ENCODE results near the gene BCR. TPM values are rescaled to one million over a fixed set of nuclear protein-coding genes. Genes with fewer than 3 reads are reported as not detected.

BCR gene
- polyA plus RNA-seq, 4 donors, result 49.3 to 63.8 (median 61.8) TPM

- no peak for DNase-seq (ENCODE audit: low read depth in 4 of 4, low spot score in 2 of 4)
Measured at GRCh38 chr22:23241562-23242472, 61.5 kb downstream of the BCR start.

DNA sequence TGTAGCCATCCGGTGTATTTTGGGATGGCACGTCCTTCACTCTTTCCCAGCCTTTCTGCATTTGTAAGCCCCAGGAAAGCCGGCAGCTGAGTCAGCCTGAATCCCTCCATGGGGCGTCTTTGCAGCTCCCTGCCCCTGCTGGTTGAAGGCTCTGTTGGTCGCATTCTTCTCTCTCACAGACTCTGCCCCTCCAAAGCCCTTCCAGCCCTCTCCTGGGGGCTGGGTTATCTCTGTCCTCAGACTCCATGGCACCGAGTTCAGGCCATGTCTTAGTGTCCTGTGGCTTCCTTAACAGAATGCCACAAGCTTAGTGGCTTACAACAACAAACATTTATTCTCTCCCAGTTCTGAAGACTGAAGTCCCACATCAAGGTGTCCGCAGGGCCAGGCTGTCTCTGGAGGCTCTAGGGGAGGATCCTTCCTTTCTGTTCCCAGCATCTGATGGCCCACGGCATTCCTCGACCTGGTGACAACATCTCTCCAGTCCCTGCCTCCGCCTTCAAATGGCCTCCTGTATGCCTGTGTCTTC lies 62.2 kb downstream of the BCR start:
- DNase-seq (ENCODE audit: low read depth in 4 of 4, low spot score in 2 of 4), result no peak

DNA sequence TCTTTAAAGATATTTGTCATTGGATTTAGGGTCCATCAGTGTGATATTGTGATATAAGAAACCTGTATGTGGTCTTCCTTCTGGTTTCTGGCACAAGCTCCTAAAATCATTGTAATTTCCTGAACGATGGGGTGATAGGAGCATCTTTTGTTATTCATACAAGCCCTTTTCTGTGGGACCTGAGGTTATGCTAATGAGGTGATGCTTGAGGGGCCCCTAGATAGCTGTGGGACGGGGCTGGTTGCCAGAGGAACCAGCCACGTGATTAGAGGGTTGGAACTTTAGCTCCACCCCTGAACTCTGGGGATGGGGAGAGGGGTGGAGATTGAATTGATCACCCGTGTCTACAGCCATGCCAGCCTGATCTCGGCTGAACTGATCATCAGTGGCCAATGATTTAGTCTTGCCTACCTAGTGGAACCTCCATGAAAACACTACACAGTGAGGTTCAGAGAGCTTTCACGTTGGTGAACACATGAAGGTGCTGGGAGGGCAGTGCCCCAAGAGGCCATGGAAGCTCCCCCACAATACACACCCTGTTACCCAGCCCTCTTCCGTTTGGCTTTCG lies 62.8 kb downstream of the BCR start:
- no peak for DNase-seq (ENCODE audit: low read depth in 4 of 4, low spot score in 2 of 4)

DNA sequence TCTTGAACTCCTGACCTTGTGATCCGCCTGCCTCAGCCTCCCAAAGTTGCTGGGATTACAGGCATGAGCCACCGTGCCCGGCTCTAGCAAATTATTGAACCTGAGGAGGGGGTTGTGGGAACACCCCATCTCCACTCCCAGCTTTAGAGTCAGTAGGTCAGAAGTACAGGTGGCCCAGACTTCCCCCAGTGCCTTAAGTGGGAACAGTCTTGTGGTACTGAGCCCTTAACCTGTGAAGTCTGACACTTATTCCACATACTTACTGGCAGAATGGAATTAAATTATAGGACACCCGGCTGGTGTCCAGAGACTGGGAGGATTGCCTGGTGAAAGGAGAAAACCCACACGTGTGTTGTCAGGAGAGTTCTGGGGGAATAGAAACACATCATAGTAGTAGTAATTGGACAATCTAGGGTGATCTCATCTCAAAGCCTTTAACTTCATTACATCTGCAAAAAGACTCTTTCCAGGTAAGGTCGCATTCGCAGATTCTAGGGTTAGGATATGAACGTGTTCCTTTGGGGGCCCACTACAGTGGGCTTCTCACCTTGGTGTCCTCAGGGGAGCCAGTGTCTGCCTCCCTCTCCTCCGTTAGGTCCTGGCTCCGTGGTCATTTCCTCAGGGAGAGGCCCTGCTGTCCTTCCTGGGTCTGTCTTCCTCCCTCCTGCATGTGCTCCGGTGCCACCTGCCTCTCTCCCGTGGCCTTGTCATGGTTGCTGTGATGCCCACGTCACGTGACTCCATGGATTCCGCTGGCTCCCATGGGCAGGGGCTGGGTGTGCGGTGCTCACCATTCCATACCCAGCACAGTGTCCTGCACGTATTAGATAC lies 63.8 kb downstream of the BCR start:
- DNase-seq (ENCODE audit: low read depth in 4 of 4, low spot score in 2 of 4), result no peak

DNA sequence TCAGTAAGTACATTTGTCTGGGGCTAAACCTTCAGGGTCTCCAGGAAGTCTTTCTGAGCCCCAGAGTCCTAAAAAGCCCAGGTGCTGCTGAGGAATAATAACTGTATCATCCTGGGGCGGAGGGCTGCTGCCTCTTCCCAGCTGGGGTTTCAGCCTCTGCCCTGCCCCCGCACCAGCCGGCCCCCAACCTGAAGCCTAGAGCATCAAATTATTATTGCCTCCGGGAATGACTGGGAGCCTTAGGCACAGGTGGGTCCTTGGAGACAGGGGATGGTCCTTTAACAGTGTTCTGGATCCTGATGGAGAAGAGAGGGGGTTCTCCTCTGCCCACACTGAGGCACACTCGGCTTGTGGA lies 64.4 kb downstream of the BCR start:
- no peak for DNase-seq (ENCODE audit: low read depth in 4 of 4, low spot score in 2 of 4)

DNA sequence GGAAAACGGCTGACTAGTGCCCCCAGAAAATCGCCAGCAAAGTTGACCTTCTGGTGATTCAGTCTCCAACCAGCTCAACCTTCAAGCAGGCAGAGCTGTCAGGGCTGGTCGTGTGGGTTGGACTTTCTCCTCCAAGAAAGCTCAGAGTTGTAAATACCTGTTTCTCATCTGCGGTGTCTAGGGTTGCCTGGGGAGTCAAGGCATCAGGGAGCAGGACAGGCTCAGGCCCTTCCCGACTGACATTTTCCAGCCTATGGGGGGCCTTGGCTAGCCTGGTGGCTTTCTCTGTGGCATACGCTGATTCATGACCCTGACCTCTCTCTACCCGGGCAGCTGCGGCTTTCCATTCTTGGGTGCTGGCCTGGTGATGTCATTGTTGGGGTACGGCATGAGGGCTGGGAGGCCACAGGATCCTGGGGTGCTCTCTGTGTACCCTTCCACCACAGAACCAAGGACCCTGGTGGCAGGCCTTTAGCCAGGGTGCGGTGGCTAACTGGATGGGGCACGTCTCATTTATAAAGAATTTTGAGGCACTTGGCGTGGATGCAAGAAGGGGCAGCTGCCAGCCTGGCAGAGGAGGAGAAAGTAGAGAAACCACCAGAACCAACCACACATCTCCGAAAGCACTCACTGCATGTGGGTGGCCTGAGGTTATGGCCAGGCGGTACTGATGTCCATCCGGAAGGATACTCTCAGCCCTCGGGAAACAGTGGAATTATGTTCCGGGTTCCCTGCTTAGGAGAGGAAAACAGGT lies 64.9 kb downstream of the BCR start:
- no peak for DNase-seq (ENCODE audit: low read depth in 4 of 4, low spot score in 2 of 4)

GRCh38 chr22:23245799-23246136 lies 65.5 kb downstream of the BCR start:
- DNase-seq (ENCODE audit: low read depth in 4 of 4, low spot score in 2 of 4), result no peak

GRCh38 chr22:23246982-23247766 lies 66.9 kb downstream of the BCR start:
- DNase-seq (ENCODE audit: low read depth in 4 of 4, low spot score in 2 of 4), result no peak

- DNase-seq (ENCODE audit: low read depth in 4 of 4, low spot score in 2 of 4), result no peak
Measured at GRCh38 chr22:23248583-23248982, 68.3 kb downstream of the BCR start.

GRCh38 chr22:23250056-23250784 lies 69.9 kb downstream of the BCR start:
- DNase-seq (ENCODE audit: low read depth in 4 of 4, low spot score in 2 of 4), result no peak

GRCh38 chr22:23250785-23251363 lies 70.6 kb downstream of the BCR start:
- no peak for DNase-seq (ENCODE audit: low read depth in 4 of 4, low spot score in 2 of 4)

- DNase-seq (ENCODE audit: low read depth in 4 of 4, low spot score in 2 of 4), result no peak
Measured at GRCh38 chr22:23251445-23252093, 71.3 kb downstream of the BCR start.

GRCh38 chr22:23253475-23254055 lies 73.3 kb downstream of the BCR start:
- no peak for DNase-seq (ENCODE audit: low read depth in 4 of 4, low spot score in 2 of 4)

DNA sequence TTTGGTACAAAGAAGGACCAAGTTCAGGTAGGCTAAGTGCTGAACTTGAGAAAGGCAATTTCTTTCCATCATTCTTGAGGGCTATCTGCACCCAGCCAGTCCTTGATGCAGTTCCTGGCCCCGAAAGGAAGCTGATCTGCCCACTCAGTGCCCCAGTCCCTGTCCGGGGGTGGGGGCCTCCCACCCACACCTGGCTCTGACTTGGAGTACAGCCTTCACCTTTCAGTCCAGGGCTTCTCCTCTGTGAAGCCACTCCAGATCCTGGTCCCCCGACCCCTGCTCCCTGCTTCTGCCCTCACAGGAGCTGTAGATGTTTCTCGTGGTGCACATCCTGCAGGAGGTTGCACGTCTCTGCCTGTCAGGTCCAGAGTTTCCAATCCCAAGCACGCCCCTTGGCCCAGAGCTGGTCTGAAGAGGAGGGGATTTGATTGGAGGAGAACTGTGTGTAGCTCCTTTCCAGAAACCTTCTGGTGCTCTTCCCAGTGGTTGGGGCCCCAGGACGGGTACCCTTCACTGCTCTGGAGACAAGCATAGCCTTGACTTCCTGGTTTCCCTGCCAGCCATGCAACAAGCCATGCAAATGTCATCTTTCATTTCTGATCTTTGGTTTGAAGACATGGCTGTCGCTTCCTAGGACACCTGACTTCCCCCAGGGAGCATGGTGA lies 75.3 kb downstream of the BCR start:
- no peak for DNase-seq (ENCODE audit: low read depth in 4 of 4, low spot score in 2 of 4)

DNA sequence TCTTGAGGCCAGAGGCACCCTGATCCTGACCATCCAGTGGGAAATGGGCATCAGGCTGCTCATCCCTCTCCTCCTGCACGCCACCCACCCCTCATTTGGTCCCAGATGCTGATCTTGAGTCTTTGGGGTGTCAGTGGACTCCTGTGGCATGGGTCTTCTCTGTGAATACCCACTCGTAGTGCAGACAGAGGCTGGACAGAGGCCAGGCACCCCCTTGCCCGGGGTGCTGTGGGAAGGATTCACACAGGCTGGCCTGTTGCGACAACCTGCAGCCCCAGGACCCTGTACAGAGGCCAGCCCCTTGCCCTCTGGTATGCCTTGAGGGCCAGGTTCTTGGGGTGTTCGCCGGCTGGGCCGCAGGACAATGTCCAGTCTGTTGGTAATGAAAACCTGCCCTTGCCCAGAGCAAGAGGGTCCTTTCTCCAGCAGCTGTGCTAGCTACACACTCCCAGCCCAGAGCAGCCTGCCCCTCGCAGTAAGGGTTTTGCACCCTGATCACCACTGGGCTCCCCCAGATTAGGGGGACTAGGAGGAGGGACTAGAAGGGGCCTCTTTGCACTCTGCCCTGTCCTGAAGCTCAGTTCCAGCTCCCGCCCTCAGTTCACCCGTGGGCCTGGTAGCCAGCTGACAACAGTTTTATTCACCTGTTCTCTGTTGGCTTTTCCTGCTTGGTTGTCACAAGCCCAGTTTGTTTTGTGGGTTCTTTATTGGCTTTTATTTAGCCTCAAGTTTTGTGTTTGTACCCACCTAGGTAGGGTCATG lies 76.0 kb downstream of the BCR start:
- no peak for DNase-seq (ENCODE audit: low read depth in 4 of 4, low spot score in 2 of 4)

DNA sequence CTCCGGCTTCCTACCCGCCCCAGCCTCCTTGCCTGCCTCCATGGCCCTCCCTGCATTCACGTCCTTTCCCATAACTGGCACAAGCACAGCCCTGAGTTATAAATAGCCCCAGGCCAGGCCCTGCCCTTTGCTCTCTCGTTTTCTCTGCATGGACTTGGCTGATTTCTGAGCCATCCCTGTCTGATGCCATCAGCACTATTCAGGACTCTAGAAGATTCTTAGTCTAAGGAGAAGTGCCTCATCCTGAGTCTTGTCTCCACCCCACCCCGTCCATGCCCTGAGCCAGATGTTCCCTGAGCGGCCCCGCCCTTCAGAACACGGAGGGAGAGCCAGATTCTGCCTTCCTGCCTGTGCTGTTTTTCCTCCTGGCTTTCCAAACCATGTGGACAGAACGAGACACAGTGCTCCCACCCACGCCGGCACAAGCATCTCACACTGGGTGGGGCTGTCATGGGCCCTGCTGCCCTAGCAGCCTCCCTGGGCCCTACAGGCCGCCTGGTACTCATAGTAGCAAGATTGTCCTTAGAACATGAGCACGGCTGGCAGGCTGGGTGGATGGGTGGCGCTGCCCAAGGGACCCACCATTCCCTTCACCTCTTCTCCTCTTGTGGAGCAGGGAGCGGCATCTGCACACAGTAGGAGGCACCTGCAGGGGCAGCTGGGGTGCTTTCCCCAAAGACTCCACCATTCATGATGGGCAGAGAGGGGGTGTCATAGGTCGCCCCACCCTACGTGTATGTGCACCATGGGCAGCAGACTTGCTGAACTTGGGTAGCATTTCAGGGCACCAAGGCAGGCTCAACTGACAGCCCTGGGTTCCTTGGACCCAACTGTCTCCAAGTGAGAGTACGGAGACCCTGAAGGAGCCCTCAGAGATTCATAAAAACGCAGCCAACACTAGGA lies 76.9 kb downstream of the BCR start:
- DNase-seq (ENCODE audit: low read depth in 4 of 4, low spot score in 2 of 4), result no peak

All from left renal cortex interstitium (tissue), 4 donors.